ENCODE data around the gene ITGA11.

Gene ITGA11

DNA sequence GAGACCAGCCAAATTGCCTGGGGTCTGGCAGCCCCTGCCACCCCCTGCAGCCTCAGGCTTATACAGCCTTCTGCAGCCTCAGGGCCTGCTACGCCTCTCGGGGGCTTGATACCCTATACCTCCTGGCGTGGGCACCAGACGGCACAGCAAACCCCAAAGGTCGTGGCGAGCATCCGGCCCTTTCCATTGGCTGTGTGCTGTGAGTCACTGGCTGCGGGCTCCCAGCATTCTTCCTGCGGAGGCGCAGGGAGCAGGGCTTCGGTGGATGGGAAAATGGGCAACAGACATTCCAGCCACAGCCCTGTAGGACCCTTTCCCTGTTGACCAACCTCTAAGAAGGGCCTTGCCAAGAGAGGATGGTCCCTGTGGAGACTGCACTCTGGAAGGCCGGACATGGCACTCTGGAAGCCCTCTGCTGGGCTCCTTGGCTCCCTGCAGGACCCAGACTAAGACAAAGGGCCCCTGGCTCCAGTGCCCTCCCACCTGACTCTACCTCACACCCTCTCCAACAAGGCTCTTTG is 59.6 kb downstream of the ITGA11 start:
- DNase-seq, result no peak

- no peak for DNase-seq
These were observed 60.1 kb downstream of the ITGA11 start for GRCh38 chr15:68371851-68372250.

DNA sequence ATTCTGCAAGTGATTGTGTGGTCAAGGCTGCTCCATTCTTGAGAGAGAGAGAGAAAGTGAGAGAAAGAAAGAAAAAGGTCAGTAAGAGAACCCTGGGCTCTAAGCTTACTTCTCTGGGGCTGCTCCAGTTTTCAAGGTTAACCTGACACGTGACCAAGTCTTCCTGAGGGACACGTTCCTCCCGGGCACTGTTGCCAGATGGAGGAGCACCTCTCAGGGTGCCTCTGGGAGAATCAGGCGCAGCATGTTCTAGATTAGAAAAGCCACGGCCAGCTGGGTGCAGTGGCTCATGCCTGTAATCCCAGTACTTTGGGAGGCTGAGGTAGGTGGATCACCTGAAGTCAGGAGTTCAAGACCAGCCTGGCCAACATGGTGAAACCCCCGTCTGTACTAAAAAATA is 60.8 kb downstream of the ITGA11 start:
- DNase-seq, result no peak

DNA sequence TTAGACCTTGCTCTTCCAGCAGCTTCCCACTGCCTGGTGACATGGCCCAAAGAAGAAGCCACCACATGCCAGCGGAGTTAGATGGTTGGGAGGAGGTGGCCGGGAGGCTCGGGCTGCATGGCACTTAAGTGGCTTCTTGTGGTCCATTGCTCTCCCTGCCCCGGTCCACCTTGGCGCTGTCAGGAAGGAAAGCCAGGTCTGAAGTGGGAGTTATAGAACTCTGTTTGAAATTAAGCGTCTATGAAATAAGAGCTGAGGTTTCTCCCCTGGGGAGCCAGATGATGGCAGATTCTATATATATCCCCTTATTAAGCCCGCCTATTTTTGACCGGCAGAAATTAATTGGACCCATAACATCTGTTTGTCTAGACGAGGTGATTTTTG is 61.2 kb downstream of the ITGA11 start:
- no peak for DNase-seq

DNA sequence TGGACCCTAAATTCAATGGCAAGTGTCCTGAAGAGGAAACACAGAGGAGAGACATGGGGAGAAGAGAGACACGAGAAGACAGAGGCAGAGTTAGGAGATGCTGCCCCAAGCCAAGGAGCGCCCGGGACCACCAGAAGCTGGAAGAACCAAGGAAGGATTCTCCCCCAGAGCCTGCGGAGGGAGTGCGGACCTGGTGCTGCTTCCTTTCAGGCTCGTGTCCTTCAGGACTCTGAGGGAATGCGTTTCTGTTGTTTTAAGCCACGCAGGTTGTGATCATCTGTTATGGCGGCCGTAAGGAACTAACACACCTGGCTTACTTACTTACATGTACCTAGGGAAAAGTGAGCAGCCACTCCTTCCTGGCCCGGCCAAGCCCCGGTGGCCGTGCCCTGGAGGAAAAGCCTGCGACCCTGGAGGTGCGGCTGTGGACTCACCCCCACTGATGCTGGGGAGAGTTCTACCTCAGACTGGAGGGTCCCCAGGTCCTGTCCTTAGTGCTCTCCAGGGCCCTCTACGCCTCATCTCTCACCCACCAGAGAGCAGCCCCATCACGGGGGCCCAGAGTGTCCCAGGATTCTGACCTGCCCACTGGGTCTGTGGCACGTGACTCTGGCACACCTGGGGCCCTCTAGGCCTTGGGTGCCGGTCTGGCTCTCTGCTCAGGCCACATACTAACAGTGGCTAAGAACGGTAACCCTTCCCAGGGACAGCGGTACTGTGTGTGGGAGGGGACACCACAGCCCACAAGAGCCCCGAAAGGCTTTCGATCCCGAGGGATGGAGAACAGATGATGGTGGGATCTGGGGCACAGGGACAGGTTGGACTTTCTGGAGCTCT is 61.8 kb downstream of the ITGA11 start:
- no peak for DNase-seq

- DNase-seq, result no peak
These were observed 63.1 kb downstream of the ITGA11 start for GRCh38 chr15:68368731-68369435.

- no peak for DNase-seq
These were observed 64.0 kb downstream of the ITGA11 start for GRCh38 chr15:68367992-68368391.

GRCh38 chr15:68367226-68367625 is 64.7 kb downstream of the ITGA11 start:
- no peak for DNase-seq

- no peak for DNase-seq
These were observed 65.6 kb downstream of the ITGA11 start for GRCh38 chr15:68366314-68366713.

GRCh38 chr15:68365770-68366169 is 66.2 kb downstream of the ITGA11 start:
- no peak for DNase-seq

DNA sequence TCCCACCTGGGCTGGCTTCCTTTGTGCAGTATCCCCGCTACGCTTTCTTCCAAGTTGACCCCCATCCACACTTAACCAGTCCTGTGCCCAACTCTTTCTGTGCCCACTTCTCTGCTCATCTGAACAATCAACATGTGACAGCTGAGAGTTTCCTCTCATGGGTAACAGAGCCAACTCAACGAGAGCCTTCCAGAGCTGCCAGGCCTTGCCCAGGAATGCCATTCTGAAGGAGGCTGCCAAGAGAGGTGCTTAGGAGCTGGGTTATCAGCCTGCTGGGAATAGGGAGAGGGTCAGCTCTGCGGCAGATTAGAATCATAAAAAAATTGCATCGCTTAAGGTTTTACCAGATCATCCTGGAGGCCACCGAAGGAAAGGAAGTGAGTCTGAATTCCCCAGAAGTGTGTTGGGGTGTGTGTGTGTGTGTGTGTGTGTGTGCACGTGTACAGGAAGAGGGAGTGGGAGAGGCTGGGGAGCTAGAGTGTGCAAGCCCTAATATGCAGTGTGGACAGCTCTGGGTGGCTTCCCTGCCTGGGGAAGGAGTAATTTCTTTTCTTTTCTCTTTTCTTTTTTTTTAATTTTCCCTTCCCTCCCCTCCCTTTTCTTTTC is 66.7 kb downstream of the ITGA11 start:
- no peak for DNase-seq

GRCh38 chr15:68364660-68365035 is 67.3 kb downstream of the ITGA11 start:
- DNase-seq, result no peak

DNA sequence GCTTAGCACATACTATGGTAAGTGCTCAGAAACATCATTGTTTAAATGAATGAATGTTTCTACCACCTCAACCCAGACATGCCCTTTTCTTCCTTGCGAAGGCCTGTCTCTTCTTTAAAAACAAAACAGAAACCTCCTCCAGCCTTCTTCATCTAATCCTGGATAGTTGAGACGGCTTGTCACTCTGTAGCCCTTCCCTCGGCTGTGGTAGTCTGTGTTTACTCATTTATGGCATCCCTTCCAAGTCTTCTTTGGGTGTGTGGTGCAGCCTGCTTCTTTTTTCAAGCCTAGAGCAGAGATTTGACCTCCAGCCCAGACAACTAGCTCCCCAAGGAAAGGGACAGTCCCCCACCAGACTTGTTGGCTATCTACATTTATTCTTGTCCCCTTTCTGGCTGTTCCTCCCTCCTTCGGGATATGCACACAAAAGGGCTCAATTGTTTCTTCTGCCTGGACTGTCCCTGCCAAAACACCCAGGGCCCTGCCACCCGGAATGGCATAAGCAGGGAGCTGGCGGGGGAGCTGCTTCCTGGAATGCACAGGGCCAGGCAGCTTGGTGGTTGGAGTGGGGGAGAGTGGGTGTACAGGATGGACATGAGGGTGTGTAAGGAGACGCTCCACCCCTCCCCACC is 67.8 kb downstream of the ITGA11 start:
- DNase-seq, result no peak

DNA sequence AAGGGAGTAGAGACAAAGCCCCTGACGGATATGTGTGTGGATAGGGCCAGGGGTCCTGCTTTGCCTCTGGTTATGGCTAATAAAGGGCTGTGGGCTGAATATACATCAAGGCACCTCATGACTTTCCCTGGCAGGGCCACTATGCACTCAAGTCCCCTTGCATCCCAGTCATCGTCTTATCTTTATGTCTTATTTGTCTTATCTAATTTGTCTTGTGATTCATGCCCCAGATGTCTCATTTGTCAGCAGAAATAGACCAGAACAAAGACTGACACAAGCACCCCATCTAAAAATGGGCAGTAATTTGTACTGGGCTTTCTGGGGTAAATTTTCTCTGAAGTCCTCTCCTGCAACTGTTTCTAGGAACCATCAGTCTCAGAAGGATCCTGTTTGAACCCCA is 68.6 kb downstream of the ITGA11 start:
- DNase-seq, result no peak

DNA sequence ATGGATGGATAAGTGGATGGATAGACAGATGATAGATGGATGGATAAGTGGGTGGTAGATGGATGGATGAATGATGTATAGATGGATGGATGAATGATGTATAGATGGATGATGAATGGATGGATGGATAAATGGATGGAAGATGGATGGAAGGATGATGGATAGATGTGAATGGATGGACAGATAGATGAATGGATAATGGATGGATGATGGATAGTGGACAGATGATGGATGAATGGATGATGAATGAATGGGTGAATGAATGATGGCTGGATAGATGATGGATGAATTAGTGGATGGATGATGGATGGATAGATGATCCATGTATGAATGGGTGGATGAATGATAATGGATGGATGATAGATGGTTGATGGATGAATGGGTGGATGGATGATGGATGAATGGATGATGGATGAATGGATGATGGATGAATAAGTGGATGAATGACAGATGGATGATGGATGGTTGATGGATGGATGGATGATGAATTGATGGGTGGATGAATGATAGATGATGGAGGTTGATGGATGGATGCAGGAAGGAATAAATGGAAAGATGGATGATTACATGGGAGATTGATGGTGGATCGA is 69.3 kb downstream of the ITGA11 start:
- no peak for DNase-seq

GRCh38 chr15:68360721-68361120 is 71.2 kb downstream of the ITGA11 start:
- no peak for DNase-seq

DNA sequence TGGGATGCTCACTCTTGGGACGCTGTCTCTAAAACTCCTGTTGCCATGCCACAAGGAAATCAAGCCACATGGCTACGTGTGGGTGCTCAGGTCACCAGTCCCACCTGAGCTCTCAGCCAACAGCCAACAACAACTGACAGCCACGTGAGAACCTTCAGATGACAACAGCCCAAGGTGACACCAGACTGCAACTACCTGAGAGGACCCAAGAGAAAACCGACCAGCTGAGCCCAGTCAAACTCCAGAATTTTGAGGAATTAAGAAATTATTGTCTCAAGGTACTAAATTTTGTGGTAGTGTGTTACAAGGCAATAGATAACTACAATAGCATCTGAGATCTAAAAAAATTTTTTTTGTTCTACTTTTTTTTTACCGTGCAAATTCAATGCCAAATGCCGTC is 75.2 kb downstream of the ITGA11 start:
- DNase-seq, result no peak

DNA sequence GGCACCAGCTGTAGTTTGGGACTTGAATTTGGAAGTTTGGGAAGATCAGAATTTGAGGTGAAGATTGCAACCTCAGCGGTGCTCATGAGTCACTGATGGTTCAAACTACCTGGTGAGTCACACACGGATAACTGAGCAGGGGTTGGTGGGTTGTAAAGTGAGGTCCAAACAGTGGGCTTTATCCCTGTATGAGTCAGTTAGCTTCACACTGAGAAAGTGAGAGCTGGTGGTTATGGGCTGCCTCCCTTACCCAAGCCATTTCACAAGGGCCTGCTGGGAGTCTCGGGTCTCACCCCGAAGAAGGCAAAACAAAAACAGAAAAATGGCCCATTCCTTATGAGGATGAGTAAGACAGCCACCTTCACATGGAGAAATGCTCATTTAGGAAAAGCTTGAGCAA is 77.0 kb downstream of the ITGA11 start:
- DNase-seq, result no peak

GRCh38 chr15:68354268-68354667 is 77.7 kb downstream of the ITGA11 start:
- DNase-seq, result no peak

DNA sequence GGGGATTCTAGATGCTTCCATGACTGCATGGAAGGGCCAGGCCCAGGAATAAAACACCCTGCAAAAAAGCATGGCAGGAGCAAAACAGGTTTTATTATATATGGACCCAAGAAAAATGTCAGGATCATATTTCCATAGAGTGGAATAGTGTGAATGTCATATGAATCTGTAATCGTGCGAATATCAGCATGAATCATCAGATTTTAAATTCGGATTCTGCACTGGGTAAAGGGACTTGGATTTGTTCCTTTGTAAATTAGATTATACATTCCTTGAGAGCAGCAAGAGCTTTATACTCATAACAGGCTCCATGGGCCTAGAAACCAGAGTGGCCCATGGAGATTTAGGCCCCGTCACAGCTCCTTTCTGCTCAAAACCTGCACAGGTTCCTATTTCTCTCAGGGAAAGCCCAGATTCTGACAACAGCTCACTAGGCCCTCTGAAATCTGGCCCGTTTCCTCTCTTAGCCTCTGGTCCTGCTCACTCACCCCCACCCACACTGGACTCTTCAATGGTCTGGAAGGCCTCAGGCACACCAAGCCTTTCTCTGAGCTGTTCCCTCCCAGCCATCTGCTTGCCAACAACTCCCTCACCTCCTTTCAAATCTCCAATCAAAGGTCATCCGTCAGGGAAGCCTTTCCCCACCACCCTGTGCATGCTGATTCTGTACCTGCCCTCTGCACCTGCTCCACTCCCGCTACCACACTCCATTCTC is 78.4 kb downstream of the ITGA11 start:
- no peak for DNase-seq

- DNase-seq, result no peak
These were observed 79.4 kb downstream of the ITGA11 start for GRCh38 chr15:68352401-68353062.

- DNase-seq, result no peak
These were observed 82.8 kb downstream of the ITGA11 start for GRCh38 chr15:68349151-68349550.
